G401.6 (cell line): ENCODE data around the gene AGTRAP.

Experiments used
- FAIRE-seq: peaks from 2 replicates; lab custom pipeline; 2012; peaks lifted over from hg19 to GRCh38; lab: Jason Lieb, UNC

Gene AGTRAP

GRCh38 chr1:11784993-11785769, 49.2 kb downstream of the AGTRAP start:
- FAIRE-seq: no peak

- FAIRE-seq: no peak
These were observed 50.2 kb downstream of the AGTRAP start for GRCh38 chr1:11786168-11786567.

GRCh38 chr1:11787251-11787803, 51.4 kb downstream of the AGTRAP start:
- no peak for FAIRE-seq

- FAIRE-seq: no peak
These were observed 52.0 kb downstream of the AGTRAP start for GRCh38 chr1:11787804-11788436.

- FAIRE-seq: no peak
These were observed 52.7 kb downstream of the AGTRAP start for GRCh38 chr1:11788549-11789053.

GRCh38 chr1:11789126-11790067, 53.5 kb downstream of the AGTRAP start:
- FAIRE-seq: no peak

GRCh38 chr1:11790101-11790879, 54.4 kb downstream of the AGTRAP start:
- no peak for FAIRE-seq

- FAIRE-seq: no peak
These were observed 55.2 kb downstream of the AGTRAP start for GRCh38 chr1:11790880-11791715.

GRCh38 chr1:11792106-11792505, 56.2 kb downstream of the AGTRAP start:
- no peak for FAIRE-seq

- no peak for FAIRE-seq
These were observed 57.9 kb downstream of the AGTRAP start for GRCh38 chr1:11793819-11794218.

GRCh38 chr1:11794446-11795237, 58.7 kb downstream of the AGTRAP start:
- no peak for FAIRE-seq

- FAIRE-seq: no peak
These were observed 59.4 kb downstream of the AGTRAP start for GRCh38 chr1:11795238-11795890.

- FAIRE-seq: no peak
These were observed 60.3 kb downstream of the AGTRAP start for GRCh38 chr1:11796036-11796828.

GRCh38 chr1:11797525-11798216, 61.7 kb downstream of the AGTRAP start:
- no peak for FAIRE-seq

- FAIRE-seq: no peak
These were observed 63.2 kb downstream of the AGTRAP start for GRCh38 chr1:11799099-11799498.

- no peak for FAIRE-seq
These were observed 64.0 kb downstream of the AGTRAP start for GRCh38 chr1:11799896-11800295.

GRCh38 chr1:11800391-11800755, 64.4 kb downstream of the AGTRAP start:
- FAIRE-seq: no peak
